GM12892 (cell line): ENCODE results near the gene NUDT12.

ENCODE experiments used
- POLR2A ChIP-seq: IDR thresholded peaks from 2 replicates; pipeline ENCODE4 v1.6.1; 2011; ENCODE audit warnings: low read depth, low read length, control low read depth
- POLR2AphosphoS5 ChIP-seq: IDR thresholded peaks from 2 replicates; pipeline ENCODE4 v1.6.1; 2011; ENCODE audit warnings: low read depth, low read length, control low read depth
- TAF1 ChIP-seq: IDR thresholded peaks from 2 replicates; pipeline ENCODE4 v1.6.1; 2011; ENCODE audit warnings: low read depth, mild to moderate bottlenecking, control low read depth, low read length, borderline replicate concordance

DNA sequence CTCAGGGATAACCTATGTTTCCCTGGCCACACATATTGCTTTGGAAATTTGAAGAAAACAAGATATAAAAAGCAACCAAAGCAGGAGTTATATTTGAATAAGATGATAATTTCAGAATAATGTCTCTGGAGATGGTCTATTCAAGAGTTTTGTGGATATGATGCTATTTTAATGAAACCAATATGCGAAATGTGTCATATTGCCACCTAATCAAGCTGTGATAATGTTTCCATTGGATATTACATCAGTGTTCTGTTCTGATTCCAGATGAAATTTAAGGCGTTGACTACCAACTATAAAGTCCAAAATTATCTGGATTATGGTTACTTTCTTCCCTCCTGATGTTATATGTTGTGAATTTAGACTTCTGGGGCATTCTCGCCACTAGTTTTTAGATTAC, 27.6 kb upstream of the NUDT12 start:
- TF ChIP-seq POLR2A (no peak), POLR2AphosphoS5 (no peak), TAF1 (no peak)
